Activated naive CD4-positive, alpha-beta T cell treated with anti-CD3 and anti-CD28 coated beads, Interleukin-2, amount 50 U/mL, for 72 hours (primary cell): ENCODE data around the gene ZNHIT2. TPM values are rescaled to one million over a fixed set of nuclear protein-coding genes. Genes with fewer than 3 reads are reported as not detected.

Experiments used
- ATAC-seq, 2 donors: fragments of 150-1000 bp; cut with Tn5 transposase; 2 replicates each; pipeline ENCODE4 v1.10.0; 2021; ENCODE audit warnings: mild to moderate bottlenecking in 2 of 2, moderate library complexity in 2 of 2
- DNase-seq, 2 donors: peaks; one replicate each; pipeline ENCODE4 v3.0.0; 2021 to 2022; ENCODE audit warnings: low spot score in 2 of 2
- H3K27ac Mint-ChIP-seq, 2 donors: one replicate each; pipeline ENCODE4 v1.8.0; 2022; ENCODE audit warnings: mild to moderate bottlenecking in 2 of 2, mixed read lengths in 2 of 2
- H3K36me3 Mint-ChIP-seq, 2 donors: one replicate each; pipeline ENCODE4 v1.8.0; 2022; ENCODE audit warnings: mixed read lengths in 2 of 2
- H3K9me3 Mint-ChIP-seq, 2 donors: one replicate each; pipeline ENCODE4 v1.8.0; 2022; ENCODE audit warnings: mixed read lengths in 2 of 2
- total RNA-seq, 2 donors: library from RNA; stranded (reverse); gene quantifications; one replicate each; pipeline ENCODE4 v1.2.3, GENCODE V29; 2022

Gene ZNHIT2
- total RNA-seq, 2 donors from 2014 or later, result 5.6 to 10.0 TPM

GRCh38 chr11:65114538-65115171 lies 2.8 kb downstream of the ZNHIT2 start:
- Mint-ChIP-seq H3K36me3 (peaks cover 0 to 5% of the 10 kb centered on the region in 2 donors), H3K27ac (peak overlapping the region in 1 of 2 donors; percentile 60), H3K9me3 (no peaks in the 10 kb centered on the region)
- DNase-seq (no peak), ATAC-seq (no peak)

DNA sequence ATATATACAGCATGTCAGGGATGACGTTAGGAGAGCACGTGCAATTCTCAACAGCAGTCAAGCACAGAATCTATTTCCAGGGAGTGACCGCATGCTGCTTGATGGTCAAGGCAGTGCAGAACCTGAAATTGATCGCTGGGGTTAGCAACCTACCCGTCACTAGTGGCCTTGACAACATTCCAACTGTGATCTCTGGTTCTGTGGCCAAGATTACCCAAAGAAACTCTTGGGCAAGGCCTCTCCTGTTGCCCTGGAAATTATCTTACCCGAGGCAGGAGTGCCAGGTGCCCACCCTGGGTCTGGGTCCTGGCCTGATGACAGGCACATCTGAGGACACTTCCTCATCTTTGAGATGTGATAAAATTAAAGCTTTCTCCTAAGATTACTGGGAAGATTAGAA lies 3.7 kb downstream of the ZNHIT2 start:
- peak overlapping the region; percentile 88 to 94 for H3K27ac Mint-ChIP-seq

DNA sequence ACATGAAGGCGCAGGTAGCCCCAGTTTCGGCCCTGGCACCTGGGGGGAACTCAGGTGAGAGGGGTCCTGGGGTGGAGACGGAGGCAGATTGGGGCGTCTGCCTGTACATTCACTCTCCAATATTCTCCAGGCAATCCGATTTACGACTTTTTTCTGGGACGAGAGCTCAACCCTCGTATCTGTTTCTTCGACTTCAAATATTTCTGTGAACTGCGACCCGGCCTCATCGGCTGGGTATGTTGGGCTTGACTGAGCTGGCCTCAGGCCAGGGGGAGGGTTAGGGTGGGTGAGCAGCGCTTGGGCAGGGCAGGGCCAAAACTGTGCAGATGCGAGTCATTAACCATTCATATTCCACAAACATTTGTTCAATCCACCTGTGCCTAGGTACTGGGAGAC lies 4.1 kb downstream of the ZNHIT2 start:
- Mint-ChIP-seq H3K36me3 (peaks cover 0 to 5% of the 10 kb centered on the region in 2 donors), H3K27ac (peak overlapping the region; percentile 88 to 94), H3K9me3 (no peaks in the 10 kb centered on the region)
- ATAC-seq, result no peak
- DNase-seq, result no peak

More for the DNA sequence above, 3.7 kb downstream of the ZNHIT2 start:
- Mint-ChIP-seq H3K36me3 (peaks cover 0 to 5% of the 10 kb centered on the region in 2 donors), H3K9me3 (no peaks in the 10 kb centered on the region)
- ATAC-seq (no peak), DNase-seq (no peak)

- Mint-ChIP-seq H3K36me3 (peaks cover 0 to 5% of the 10 kb centered on the region in 2 donors), H3K9me3 (no peaks in the 10 kb centered on the region), H3K27ac (peak overlapping the region; percentile 88 to 94)
- DNase-seq, result peak in 1 of 2 donors; percentile 83
- ATAC-seq, result peak; percentile 37 to 49
These were observed 4.7 kb downstream of the ZNHIT2 start for GRCh38 chr11:65112546-65113360.

- peak; percentile 79 to 83 for ATAC-seq
- H3K27ac Mint-ChIP-seq, result peak within 1 kb of the TSS; percentile 88 to 98
- peaks cover 0 to 5% of the 10 kb centered on the region in 2 donors for H3K36me3 Mint-ChIP-seq
- peak; percentile 91 to 95 for DNase-seq
- H3K9me3 Mint-ChIP-seq, result no peaks in the 10 kb centered on the region
These were observed 5.6 kb downstream of the ZNHIT2 start, which contains the start of gene TM7SF2 for GRCh38 chr11:65111744-65112545. Gene TM7SF2, plus strand, starts transcription at chr11:65111872. Its CDS starts 144 bp downstream, at chr11:65112016.

GRCh38 chr11:65111159-65111743 lies 6.2 kb downstream of the ZNHIT2 start:
- no peaks in the 10 kb centered on the region for H3K9me3 Mint-ChIP-seq
- H3K36me3 Mint-ChIP-seq, result no peaks in the 10 kb centered on the region
- peak overlapping the region in 1 of 2 donors; percentile 88 for H3K27ac Mint-ChIP-seq

DNA sequence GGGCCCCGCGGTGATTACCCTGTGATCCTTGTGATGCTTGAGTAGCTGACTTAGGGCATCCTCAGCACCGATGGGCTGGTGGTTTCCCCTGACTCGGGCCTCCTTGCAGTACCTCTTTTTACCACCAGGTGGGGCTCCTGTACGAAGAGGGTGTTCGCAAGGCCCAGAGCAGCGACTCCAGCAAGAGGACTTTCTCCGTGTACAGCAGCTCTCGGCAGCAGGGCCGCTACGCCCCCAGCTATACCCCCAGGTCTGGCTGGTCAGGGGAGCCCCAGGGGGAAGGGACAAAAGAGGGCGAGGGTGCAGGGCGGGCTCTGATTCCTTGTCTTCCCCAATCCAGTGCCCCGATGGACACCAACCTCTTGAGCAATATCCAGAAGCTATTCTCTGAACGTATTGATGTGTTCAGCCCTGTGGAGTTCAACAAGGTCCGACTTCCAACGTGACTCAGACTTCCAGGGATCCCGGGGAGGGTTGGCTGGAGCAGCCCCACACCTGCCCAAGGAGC lies 7.1 kb downstream of the ZNHIT2 start:
- DNase-seq (peak; percentile 93 to 100), ATAC-seq (peak; percentile 36 to 61)
- peak overlapping the region in 1 of 2 donors; percentile 15 for H3K27ac Mint-ChIP-seq
- H3K9me3 Mint-ChIP-seq, result no peaks in the 10 kb centered on the region
- no peaks in the 10 kb centered on the region for H3K36me3 Mint-ChIP-seq

More at GRCh38 chr11:65111159-65111743, 6.2 kb downstream of the ZNHIT2 start:
- DNase-seq (no peak), ATAC-seq (no peak)

GRCh38 chr11:65109231-65110198 lies 8.0 kb downstream of the ZNHIT2 start:
- Mint-ChIP-seq H3K27ac (peak overlapping the region in 1 of 2 donors; percentile 15), H3K36me3 (no peaks in the 10 kb centered on the region)
- no peak for ATAC-seq

GRCh38 chr11:65108469-65109123 lies 8.9 kb downstream of the ZNHIT2 start:
- DNase-seq, result no peak
- no peaks in the 10 kb centered on the region for H3K9me3 Mint-ChIP-seq
- H3K36me3 Mint-ChIP-seq, result no peaks in the 10 kb centered on the region
- no peak for ATAC-seq
- no peak overlapping the region for H3K27ac Mint-ChIP-seq

More at GRCh38 chr11:65109231-65110198, 8.0 kb downstream of the ZNHIT2 start:
- no peak for DNase-seq
- H3K9me3 Mint-ChIP-seq, result no peaks in the 10 kb centered on the region

- no peak for ATAC-seq
- no peak overlapping the region for H3K27ac Mint-ChIP-seq
- H3K9me3 Mint-ChIP-seq, result no peaks in the 10 kb centered on the region
- no peak for DNase-seq
- H3K36me3 Mint-ChIP-seq, result no peaks in the 10 kb centered on the region
These were observed 9.6 kb downstream of the ZNHIT2 start for GRCh38 chr11:65107751-65108468.

DNA sequence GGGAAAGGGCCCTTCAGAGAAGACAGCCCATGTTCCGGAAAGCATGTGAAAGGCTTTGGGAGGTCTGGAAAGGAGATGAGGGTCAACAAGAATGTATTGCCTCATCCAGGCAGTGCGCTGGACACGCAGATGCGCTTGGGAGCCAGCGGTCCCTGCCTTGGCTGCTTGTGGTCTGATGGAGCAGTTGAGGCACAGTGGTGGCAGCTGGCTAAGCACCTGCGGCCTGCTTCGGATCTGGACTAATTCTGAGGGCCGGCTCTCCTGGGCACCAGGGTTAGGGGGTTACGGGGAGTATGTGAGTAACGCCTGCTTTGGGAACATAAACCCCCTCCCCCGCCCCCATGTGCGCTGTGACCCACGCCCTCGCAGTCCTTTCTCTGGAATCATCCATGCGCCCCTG lies 10.4 kb downstream of the ZNHIT2 start:
- no peak for DNase-seq
- Mint-ChIP-seq H3K36me3 (no peaks in the 10 kb centered on the region), H3K27ac (peak overlapping the region; percentile 32 to 55), H3K9me3 (no peaks in the 10 kb centered on the region)
- no peak for ATAC-seq

DNA sequence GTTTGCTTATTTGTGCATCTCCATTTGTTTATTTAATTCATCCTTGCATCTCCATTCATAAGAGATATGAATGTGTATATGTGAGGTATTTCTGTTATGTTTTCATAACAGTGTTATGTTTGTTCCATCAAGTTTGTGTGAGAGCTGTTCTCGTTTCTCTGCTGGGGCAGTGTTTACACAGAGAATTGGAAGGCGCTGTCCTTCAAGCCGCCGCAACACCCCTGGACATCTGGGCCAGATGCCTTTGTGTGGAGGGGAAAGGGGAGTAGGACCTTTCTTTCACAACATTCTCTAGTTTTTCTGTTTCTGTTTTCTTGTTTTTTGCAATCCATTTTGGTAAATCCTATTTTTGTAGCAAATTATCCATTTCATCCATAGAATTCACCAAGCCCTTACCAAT lies 12.9 kb downstream of the ZNHIT2 start:
- Mint-ChIP-seq H3K36me3 (no peaks in the 10 kb centered on the region), H3K27ac (peak overlapping the region; percentile 21 to 87), H3K9me3 (no peaks in the 10 kb centered on the region)
- no peak for ATAC-seq
- DNase-seq, result no peak

- no peaks in the 10 kb centered on the region for H3K9me3 Mint-ChIP-seq
- H3K27ac Mint-ChIP-seq, result peak overlapping the region; percentile 16 to 21
- no peak for ATAC-seq
- no peaks in the 10 kb centered on the region for H3K36me3 Mint-ChIP-seq
- DNase-seq, result no peak
These were observed 14.0 kb downstream of the ZNHIT2 start for GRCh38 chr11:65103476-65103875.
